CD4-positive, alpha-beta T cell treated with Interferon alpha-2 for 1 hour (primary cell): ENCODE measurements around the gene DCST1.
A peak's percentile ranks its signal among the peaks of the same experiment; 100 is the strongest.

Experiments
- DNase-seq, 2 donors: peaks; one replicate each; pipeline ENCODE4 v3.0.0-alpha.2; 2020 to 2022

DCST1 gene

GRCh38 chr1:155001425-155001674 lies 32.3 kb upstream of the DCST1 start:
- DNase-seq, result no peak

- peak; percentile 98 for DNase-seq
These were observed 31.8 kb upstream of the DCST1 start for GRCh38 chr1:155001675-155002463.

GRCh38 chr1:155002464-155003226 lies 31.0 kb upstream of the DCST1 start, which contains the start of gene ZBTB7B:
Gene ZBTB7B, plus strand, starts transcription at chr1:155002802. Its CDS starts 11,859 bp downstream, at chr1:155014661.
- no peak for DNase-seq

GRCh38 chr1:155003227-155003765 lies 30.3 kb upstream of the DCST1 start:
- DNase-seq, result no peak

- no peak for DNase-seq
These were observed 29.8 kb upstream of the DCST1 start for GRCh38 chr1:155003766-155004351.

GRCh38 chr1:155004352-155005075 lies 29.1 kb upstream of the DCST1 start:
- DNase-seq, result no peak

- peak; percentile 45 to 58 for DNase-seq
These were observed 28.3 kb upstream of the DCST1 start for GRCh38 chr1:155005076-155006011.

GRCh38 chr1:155006601-155007101 lies 27.0 kb upstream of the DCST1 start:
- DNase-seq, result peak; percentile 49 to 68

GRCh38 chr1:155007251-155007828 lies 26.3 kb upstream of the DCST1 start:
- DNase-seq, result no peak

- DNase-seq, result peak in 1 of 2 donors; percentile 35
These were observed 25.3 kb upstream of the DCST1 start for GRCh38 chr1:155008015-155008941.

- DNase-seq, result peak in 1 of 2 donors; percentile 19
These were observed 24.4 kb upstream of the DCST1 start for GRCh38 chr1:155009221-155009711.

GRCh38 chr1:155009742-155010141 lies 23.9 kb upstream of the DCST1 start:
- no peak for DNase-seq

- peak in 1 of 2 donors; percentile 46 for DNase-seq
These were observed 23.3 kb upstream of the DCST1 start for GRCh38 chr1:155010211-155010918.

- DNase-seq, result no peak
These were observed 22.6 kb upstream of the DCST1 start for GRCh38 chr1:155011004-155011416.

GRCh38 chr1:155011437-155012025 lies 22.1 kb upstream of the DCST1 start:
- DNase-seq, result no peak

GRCh38 chr1:155012026-155012546 lies 21.5 kb upstream of the DCST1 start:
- peak; percentile 46 to 47 for DNase-seq

- DNase-seq, result no peak
These were observed 20.6 kb upstream of the DCST1 start for GRCh38 chr1:155012776-155013602.
